Ectodermal cell (in vitro differentiated cells): ENCODE data around the gene CLTCL1.

Source experiments
- H3K27ac ChIP-seq: 2 replicates; pipeline ENCODE4 v1.7.0; 2013; ENCODE audit warnings: mild to moderate bottlenecking, low read depth, low read length; ENCODE audit not compliant: insufficient read depth, poor library complexity, severe bottlenecking
- H3K27me3 ChIP-seq: 2 replicates; pipeline ENCODE4 v1.7.0; 2013; ENCODE audit warnings: mild to moderate bottlenecking, low read length; ENCODE audit not compliant: insufficient read depth, control insufficient read depth, poor library complexity, severe bottlenecking
- H3K36me3 ChIP-seq: one replicate; pipeline ENCODE4 v1.7.0; 2013; ENCODE audit warnings: low read length; ENCODE audit not compliant: control insufficient read depth, insufficient read depth
- H3K4me1 ChIP-seq: one replicate; pipeline ENCODE4 v1.7.0; 2013; ENCODE audit warnings: low read length; ENCODE audit not compliant: control insufficient read depth, insufficient read depth
- H3K4me3 ChIP-seq: 2 replicates; pipeline ENCODE4 v1.7.0; 2013; ENCODE audit warnings: low read depth, low read length, control low read depth; ENCODE audit not compliant: insufficient read depth
- H3K9me3 ChIP-seq: 2 replicates; pipeline ENCODE4 v1.7.0; 2013; ENCODE audit warnings: mild to moderate bottlenecking, low read length, moderate library complexity; ENCODE audit not compliant: control insufficient read depth
- WGBS, 2 experiments: methylation state at CpG; one replicate each; pipeline ENCODE4 v1.1.7; 2013; ENCODE audit warnings: missing lambda C conversion rate in 2 of 2; 5-methylcytosine and 5-hydroxymethylcytosine counted together

CLTCL1 gene

DNA sequence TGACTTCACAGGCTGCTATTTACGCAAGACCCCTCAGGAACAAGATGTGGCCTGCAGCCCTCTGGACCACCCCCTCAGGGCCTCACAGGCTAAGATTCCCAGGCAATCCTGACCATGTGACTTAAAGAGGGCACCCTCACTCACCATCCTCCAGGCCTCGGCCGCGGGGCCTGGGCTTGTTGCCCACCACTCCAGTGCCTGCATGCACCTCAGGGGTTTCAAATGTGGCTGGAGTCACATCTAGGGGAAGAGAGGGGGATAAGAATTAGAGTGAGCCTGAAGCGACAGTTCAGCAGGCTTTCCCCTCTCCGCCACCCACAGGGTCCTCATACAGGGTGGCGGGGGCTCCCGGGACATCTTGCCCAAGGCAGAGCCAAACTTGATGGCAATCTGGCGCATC, 149.1 kb downstream of the CLTCL1 start:
- 97% methylated on average over 9 of the region's 9 CpGs for WGBS, 2 experiments
- Histone ChIP-seq H3K9me3 (no peaks in the 10 kb centered on the region), H3K36me3 (peaks cover 12% of the 10 kb centered on the region), H3K27ac (no peak overlapping the region), H3K4me1 (no peaks in the 10 kb centered on the region), H3K4me3 (no peak overlapping the region), H3K27me3 (peaks cover 19% of the 10 kb centered on the region)

DNA sequence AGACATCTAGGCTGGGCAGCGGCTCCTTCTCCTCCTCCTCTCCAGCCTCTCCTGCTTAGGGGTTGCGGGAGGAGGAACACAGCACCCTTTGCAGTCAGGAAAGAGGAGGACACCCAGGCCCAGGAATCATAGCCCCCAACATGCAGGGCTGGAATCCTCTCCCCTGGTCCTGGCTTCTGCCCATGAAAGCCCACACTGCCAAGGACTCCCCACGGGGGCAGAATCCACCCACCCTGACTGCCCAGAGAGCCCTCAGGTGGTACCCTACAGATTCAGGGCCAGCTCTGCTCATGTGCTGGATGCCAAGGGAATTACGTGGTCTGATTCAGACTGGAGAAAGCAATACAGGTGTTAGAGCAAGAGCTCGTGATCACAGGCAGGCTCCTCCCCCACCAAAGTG, 151.5 kb downstream of the CLTCL1 start:
- no peaks in the 10 kb centered on the region for H3K4me1 ChIP-seq
- 93 to 94% methylated on average over 5 of the region's 5 CpGs for WGBS, 2 experiments
- no peak overlapping the region for H3K4me3 ChIP-seq
- H3K27ac ChIP-seq: no peak overlapping the region
- no peaks in the 10 kb centered on the region for H3K27me3 ChIP-seq
- peaks cover 12% of the 10 kb centered on the region for H3K36me3 ChIP-seq
- no peaks in the 10 kb centered on the region for H3K9me3 ChIP-seq

DNA sequence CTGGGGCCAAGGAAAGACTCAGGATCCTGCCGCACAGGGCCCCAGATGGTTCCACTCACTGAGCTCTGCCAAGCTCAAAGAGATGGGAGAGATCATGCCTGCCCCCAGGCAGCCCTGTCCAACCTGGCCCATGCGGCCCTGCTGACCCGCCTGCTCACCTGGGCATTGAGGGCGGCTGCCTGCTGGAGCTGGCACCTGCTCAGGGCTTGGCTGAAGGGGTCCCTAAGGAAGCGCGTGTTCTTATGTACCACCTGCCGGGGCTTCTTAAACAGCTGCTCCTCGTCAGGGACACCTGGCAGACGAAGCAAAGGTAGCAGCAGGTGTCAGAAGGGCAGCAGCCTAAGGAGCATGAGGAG, 152.5 kb downstream of the CLTCL1 start:
- Histone ChIP-seq H3K27me3 (no peaks in the 10 kb centered on the region), H3K36me3 (peaks cover 12% of the 10 kb centered on the region), H3K27ac (no peak overlapping the region), H3K9me3 (no peaks in the 10 kb centered on the region), H3K4me3 (no peak overlapping the region), H3K4me1 (no peaks in the 10 kb centered on the region)
- 94 to 96% methylated on average over 9 of the region's 9 CpGs for WGBS, 2 experiments

DNA sequence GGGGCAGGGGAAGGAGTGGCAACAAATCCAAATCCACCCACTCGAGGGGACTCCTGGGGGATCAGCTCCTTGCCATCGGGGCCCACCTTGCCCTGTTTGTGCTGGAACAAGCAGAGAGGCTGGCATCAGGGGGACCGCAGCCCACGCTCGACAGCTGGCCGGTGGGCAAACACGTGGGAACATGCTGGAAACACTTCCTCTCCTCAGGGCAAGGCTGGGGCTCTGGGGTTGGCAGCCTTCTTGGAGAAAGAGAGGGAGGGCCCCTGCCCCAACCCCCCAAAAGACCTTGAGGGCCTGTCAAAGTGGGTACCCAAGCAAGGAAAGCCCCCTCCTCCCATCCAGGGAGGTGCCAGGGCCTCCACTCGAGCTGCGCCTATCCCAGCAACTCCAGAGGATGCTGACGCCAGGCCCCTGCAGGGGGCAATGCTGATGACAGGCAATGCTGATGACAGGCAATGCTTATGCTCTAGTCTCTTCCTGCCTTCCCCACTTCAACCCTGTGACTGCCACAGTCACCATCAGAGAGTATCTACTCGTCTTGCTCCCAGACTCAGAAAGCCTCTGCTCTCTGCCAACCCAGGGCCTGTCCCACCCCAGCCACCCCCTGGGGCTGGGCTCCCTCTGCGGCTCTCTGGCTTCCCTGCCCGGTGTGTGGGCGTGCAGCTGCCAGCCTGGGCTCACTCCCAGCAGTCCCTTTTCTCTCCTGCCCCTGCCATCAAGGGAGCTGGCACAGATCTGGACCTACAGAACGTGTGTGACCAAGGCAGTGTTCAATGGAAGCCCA, 153.1 kb downstream of the CLTCL1 start:
- H3K36me3 ChIP-seq: peaks cover 12% of the 10 kb centered on the region
- WGBS, 2 experiments: 92 to 93% methylated on average over 15 of the region's 15 CpGs

DNA sequence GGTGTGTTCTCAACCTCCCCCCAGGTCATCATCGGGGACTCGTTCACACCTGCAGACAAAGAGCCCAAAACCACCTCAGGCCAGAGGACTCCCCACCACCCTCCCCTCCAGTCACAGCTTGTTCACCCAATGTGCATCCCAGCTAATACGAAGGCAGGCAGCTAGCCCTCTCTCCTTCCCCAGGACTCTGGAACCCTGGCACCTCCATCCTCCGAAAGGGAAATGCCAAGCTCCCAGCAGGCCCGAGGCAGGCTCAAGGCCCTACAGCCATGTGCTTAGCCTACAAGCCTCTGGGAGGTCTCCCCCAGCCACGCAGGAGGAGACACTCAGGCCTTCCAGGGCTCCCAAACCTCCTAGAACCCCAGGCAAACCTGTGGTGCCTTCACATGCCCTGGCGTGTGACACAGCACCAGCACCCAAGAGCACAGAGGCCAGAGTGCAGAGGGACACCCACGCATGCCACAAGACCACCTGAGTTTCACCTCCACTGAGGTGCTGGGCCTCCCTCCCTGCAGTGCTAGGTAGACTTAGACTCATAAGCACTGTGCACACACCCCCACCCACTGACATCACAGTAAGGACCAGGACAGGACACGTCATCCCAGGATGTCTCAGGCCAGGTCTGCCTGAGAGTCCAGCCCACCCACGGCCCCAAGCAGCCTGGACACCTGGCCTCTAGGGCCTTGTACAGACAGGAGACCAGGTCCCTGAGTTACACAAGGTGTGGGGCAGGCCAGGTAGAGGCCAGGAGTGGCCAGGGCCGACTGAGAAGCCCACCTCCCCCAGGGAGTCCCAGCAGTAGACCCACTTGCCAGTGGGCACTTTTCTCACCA, 153.9 kb downstream of the CLTCL1 start:
- H3K27ac ChIP-seq: no peak overlapping the region
- no peak overlapping the region for H3K4me3 ChIP-seq
- no peaks in the 10 kb centered on the region for H3K27me3 ChIP-seq
- H3K36me3 ChIP-seq: peaks cover 12% of the 10 kb centered on the region
- no peaks in the 10 kb centered on the region for H3K4me1 ChIP-seq
- 93 to 96% methylated on average over 11 of the region's 11 CpGs for WGBS, 2 experiments
- H3K9me3 ChIP-seq: no peaks in the 10 kb centered on the region

More for the DNA sequence above, 153.1 kb downstream of the CLTCL1 start:
- H3K27me3 ChIP-seq: no peaks in the 10 kb centered on the region
- H3K9me3 ChIP-seq: no peaks in the 10 kb centered on the region
- H3K4me3 ChIP-seq: no peak overlapping the region
- no peaks in the 10 kb centered on the region for H3K4me1 ChIP-seq
- no peak overlapping the region for H3K27ac ChIP-seq

DNA sequence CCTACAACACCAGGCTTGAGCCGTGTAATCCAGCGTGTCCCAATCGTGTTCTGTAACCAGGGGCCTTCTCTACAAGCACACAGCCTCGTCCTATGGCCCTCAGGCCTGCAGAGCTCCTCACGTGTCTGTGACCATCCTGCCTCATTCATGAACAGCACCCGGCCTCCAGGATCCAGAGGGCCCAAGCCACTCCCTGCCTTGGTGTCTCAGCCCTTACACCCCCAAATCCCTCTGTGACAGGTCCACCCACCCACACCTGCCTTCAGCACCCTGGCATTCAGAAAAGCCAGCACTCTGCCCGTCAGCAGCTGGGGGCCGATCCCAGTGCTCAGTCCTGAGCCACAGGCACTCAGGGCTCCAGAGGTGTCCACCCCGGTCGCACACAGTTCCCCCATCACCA, 154.6 kb downstream of the CLTCL1 start:
- H3K27ac ChIP-seq: no peak overlapping the region
- no peaks in the 10 kb centered on the region for H3K9me3 ChIP-seq
- H3K4me1 ChIP-seq: no peaks in the 10 kb centered on the region
- no peak overlapping the region for H3K4me3 ChIP-seq
- H3K36me3 ChIP-seq: peaks cover 12% of the 10 kb centered on the region
- H3K27me3 ChIP-seq: no peaks in the 10 kb centered on the region
- WGBS, 2 experiments: 93 to 94% methylated on average over 10 of the region's 10 CpGs

DNA sequence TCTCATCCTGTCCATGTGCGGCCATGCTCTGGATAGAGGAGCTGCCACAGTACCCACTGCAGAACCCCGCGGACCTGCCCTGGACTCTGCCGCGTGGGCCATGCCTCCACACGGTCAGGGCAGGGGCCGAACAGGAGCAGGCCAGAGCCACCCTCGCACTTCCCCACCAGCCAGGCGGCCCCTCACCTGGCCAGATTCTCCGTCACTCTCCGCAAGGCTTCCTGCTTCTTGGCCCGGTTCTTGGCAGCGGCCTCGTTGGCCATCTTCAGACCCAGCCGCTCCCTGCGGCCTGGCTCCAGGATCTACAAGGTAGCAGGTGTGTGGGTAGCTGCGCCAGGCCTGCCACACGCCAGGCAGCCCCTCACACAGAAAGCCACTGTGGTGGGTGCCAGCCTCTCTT, 156.6 kb downstream of the CLTCL1 start:
- Histone ChIP-seq H3K36me3 (peaks cover 7% of the 10 kb centered on the region), H3K27ac (no peak overlapping the region), H3K4me3 (no peak overlapping the region), H3K4me1 (no peaks in the 10 kb centered on the region), H3K27me3 (no peaks in the 10 kb centered on the region), H3K9me3 (no peaks in the 10 kb centered on the region)
- WGBS, 2 experiments: 94 to 95% methylated on average over 18 of the region's 18 CpGs

DNA sequence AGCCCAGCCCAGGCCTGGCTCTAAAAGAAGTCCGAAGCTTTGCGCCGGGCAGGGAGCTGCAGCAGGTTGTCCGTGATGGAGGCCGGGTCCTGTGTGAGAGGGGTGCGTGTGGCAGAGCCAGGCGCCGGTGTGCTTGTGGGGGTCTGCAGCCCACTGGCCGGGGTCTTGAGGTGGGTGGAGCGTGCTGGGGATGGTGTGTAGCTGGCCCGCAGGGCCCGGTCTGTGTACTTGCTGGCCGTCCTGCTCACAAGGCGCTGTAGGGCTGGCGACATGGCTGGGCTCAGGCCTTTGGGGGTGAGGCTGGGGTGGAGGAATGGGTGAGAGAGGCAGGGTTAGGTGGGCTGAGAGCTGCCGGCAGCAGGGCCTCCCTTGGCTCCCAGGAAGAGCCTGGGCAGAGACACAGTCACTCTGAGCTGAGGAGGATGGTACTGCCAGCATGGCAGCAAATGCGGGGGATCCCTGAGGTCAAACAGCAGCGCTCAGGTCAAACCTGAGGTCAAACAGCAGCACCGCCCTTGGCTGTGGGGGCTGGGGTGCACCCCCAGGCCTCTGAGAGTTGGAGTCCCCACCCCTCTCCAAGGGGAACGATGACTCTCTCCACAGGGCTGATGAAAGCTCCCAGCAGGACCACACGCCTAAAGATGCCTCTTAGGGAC, 157.2 kb downstream of the CLTCL1 start:
- Histone ChIP-seq H3K4me3 (no peak overlapping the region), H3K27me3 (no peaks in the 10 kb centered on the region), H3K36me3 (peaks cover 3% of the 10 kb centered on the region), H3K27ac (no peak overlapping the region), H3K4me1 (no peaks in the 10 kb centered on the region), H3K9me3 (no peaks in the 10 kb centered on the region)
- 93 to 95% methylated on average over 21 of the region's 21 CpGs for WGBS, 2 experiments

DNA sequence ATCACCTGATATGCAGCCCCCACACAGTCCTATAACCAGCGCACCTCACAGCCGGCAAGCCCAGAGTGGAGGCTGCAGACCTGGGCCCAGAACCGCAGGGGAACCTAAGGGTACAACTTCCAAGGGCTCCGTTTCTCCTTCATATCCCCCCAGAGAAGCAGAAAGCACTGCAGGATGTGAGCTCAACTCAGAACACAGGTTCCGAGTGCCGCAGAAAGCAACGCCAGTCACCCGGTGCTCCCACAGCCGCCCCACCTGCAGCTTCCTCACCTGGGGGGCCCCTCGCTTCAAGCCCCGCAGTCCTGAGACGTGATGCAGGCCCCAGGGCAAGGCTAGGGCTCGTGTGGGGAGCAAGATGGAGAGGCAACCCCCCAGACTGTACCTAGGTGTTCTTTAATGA, 158.0 kb downstream of the CLTCL1 start:
- 95 to 96% methylated on average over 13 of the region's 13 CpGs for WGBS, 2 experiments
- Histone ChIP-seq H3K27ac (no peak overlapping the region), H3K27me3 (no peaks in the 10 kb centered on the region), H3K9me3 (no peaks in the 10 kb centered on the region), H3K36me3 (no peaks in the 10 kb centered on the region), H3K4me3 (no peak overlapping the region), H3K4me1 (no peaks in the 10 kb centered on the region)
